HG02571 (cell line): ENCODE measurements around the gene RNF44.
"Not testable (repeated sequence)": the region's sequence is repeated elsewhere in the genome, so short reads cannot be mapped to it uniquely, and the experiment has no call there.

ENCODE experiments used
- ATAC-seq: cut with Tn5 transposase; IDR thresholded peaks from one replicate; pipeline ENCODE4 v1.9.1; 2021; ENCODE audit warnings: mild to moderate bottlenecking, moderate library complexity; ENCODE audit not compliant: unreplicated experiment

RNF44 gene

GRCh38 chr5:176521286-176521685 lies 15.9 kb downstream of the RNF44 start:
- no peak for ATAC-seq

- ATAC-seq: no peak
Measured at GRCh38 chr5:176519810-176520720, 17.1 kb downstream of the RNF44 start.

GRCh38 chr5:176517053-176517661 lies 20.0 kb downstream of the RNF44 start:
- no peak for ATAC-seq

GRCh38 chr5:176515396-176515795 lies 21.8 kb downstream of the RNF44 start:
- no peak for ATAC-seq

- ATAC-seq: no peak
Measured at GRCh38 chr5:176514244-176514950, 22.8 kb downstream of the RNF44 start.

- ATAC-seq: no peak
Measured at GRCh38 chr5:176513788-176514187, 23.4 kb downstream of the RNF44 start.

GRCh38 chr5:176508603-176509002 lies 28.6 kb downstream of the RNF44 start:
- no peak for ATAC-seq

- ATAC-seq: no peak
Measured at GRCh38 chr5:176507911-176508310, 29.3 kb downstream of the RNF44 start.

GRCh38 chr5:176503496-176503895 lies 33.7 kb downstream of the RNF44 start:
- ATAC-seq: no peak

- no peak for ATAC-seq
Measured at GRCh38 chr5:176501333-176501732, 35.9 kb downstream of the RNF44 start.

GRCh38 chr5:176500511-176500910 lies 36.7 kb downstream of the RNF44 start:
- no peak for ATAC-seq

GRCh38 chr5:176499273-176499672 lies 37.9 kb downstream of the RNF44 start:
- ATAC-seq: no peak

GRCh38 chr5:176497852-176498251 lies 39.4 kb downstream of the RNF44 start:
- ATAC-seq: no peak

- ATAC-seq: no peak
Measured at GRCh38 chr5:176492431-176492830, 44.8 kb downstream of the RNF44 start.

GRCh38 chr5:176491901-176492300 lies 45.3 kb downstream of the RNF44 start:
- no peak for ATAC-seq

- ATAC-seq: no peak
Measured at GRCh38 chr5:176491101-176491502, 46.1 kb downstream of the RNF44 start.

- ATAC-seq: no peak
Measured at GRCh38 chr5:176490301-176490700, 46.9 kb downstream of the RNF44 start.

GRCh38 chr5:176489077-176489476 lies 48.1 kb downstream of the RNF44 start:
- no peak for ATAC-seq

- not testable (repeated sequence) for ATAC-seq
Measured at GRCh38 chr5:176487160-176487559, 50.0 kb downstream of the RNF44 start.

- no peak for ATAC-seq
Measured at GRCh38 chr5:176486189-176486757, 50.9 kb downstream of the RNF44 start.

- ATAC-seq: no peak
Measured at GRCh38 chr5:176485176-176485575, 52.0 kb downstream of the RNF44 start.
